Thymus (tissue), 11 donors: ENCODE data around the gene PFDN5. TPM values are rescaled to one million over a fixed set of nuclear protein-coding genes. Genes with fewer than 3 reads are reported as not detected.
"Not testable (repeated sequence)": the region's sequence is repeated elsewhere in the genome, so short reads cannot be mapped to it uniquely, and the experiment has no call there.

Experiments
- DNase-seq, 9 donors: peaks; one replicate each; pipeline ENCODE4 v3.0.0-alpha.2; 2013; ENCODE audit warnings: low spot score in 9 of 9, low read depth in 6 of 9, missing footprints in 1 of 9
- H3K27ac ChIP-seq, 2 donors: one replicate each; pipeline ENCODE4 v1.5.1; 2013; ENCODE audit warnings: control low read depth in 1 of 2, low read depth in 1 of 2, low read length in 1 of 2, mild to moderate bottlenecking in 1 of 2, moderate library complexity in 1 of 2
- H3K27me3 ChIP-seq, 2 donors: one replicate each; pipeline ENCODE4 v1.5.1; 2013; ENCODE audit warnings: low read length in 1 of 2; ENCODE audit not compliant: control insufficient read depth in 2 of 2, insufficient read depth in 1 of 2
- H3K36me3 ChIP-seq, 2 donors: one replicate each; pipeline ENCODE4 v1.5.1; 2013; ENCODE audit warnings: low read length in 1 of 2, mild to moderate bottlenecking in 1 of 2, moderate library complexity in 1 of 2; ENCODE audit not compliant: control insufficient read depth in 2 of 2, insufficient read depth in 2 of 2
- H3K4me1 ChIP-seq, 2 donors: one replicate each; pipeline ENCODE4 v1.5.1; 2013; ENCODE audit warnings: low read length in 2 of 2; ENCODE audit not compliant: control insufficient read depth in 2 of 2, insufficient read depth in 2 of 2
- H3K4me3 ChIP-seq, 2 donors: one replicate each; pipeline ENCODE4 v1.5.1; 2013; ENCODE audit warnings: low read length in 2 of 2, control low read depth in 1 of 2, mild to moderate bottlenecking in 1 of 2
- H3K9me3 ChIP-seq, 2 donors: one replicate each; pipeline ENCODE4 v1.5.1; 2013; ENCODE audit warnings: low read length in 1 of 2, mild to moderate bottlenecking in 1 of 2; ENCODE audit not compliant: control insufficient read depth in 2 of 2, insufficient read depth in 1 of 2
- WGBS: extraction: QIAGEN DNeasy Blood & Tissue Kit; methylation state at CpG from one replicate; pipeline ENCODE4 v1.1.7; 2013; 5-methylcytosine and 5-hydroxymethylcytosine counted together
- polyA plus RNA-seq: library from polyadenylated mRNA; stranded (reverse); fragments of 200-250 nt; gene quantifications from one replicate; pipeline ENCODE4 v1.2.3, GENCODE V29; 2013
- total RNA-seq: library from RNA; stranded (reverse); fragments of 120-200 nt; gene quantifications from one replicate; pipeline ENCODE4 v1.2.4, GENCODE V29; 2013
- donor health status: healthy.

The PFDN5 gene
- total and polyA plus RNA-seq, 2 donors, result 816 to 1,604 TPM

DNA sequence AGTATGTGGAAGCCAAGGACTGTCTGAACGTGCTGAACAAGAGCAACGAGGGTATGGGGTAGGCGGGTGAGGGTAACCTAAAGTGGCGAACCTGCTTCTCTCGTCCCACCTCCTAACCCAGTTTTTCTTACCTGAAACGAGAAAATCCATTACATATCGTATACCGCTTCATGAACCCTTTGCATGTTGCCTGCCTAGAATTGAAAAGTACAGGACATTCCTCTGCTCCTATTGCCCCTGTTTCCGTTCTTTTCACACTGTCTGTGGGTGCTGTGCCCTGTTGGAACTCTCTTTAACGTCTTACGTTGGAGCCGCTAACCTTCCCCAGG, 513 bp downstream of the PFDN5 start:
- peaks cover 21 to 46% of the 10 kb centered on the region in 2 donors for H3K36me3 ChIP-seq
- peaks cover 21 to 27% of the 10 kb centered on the region in 2 donors for H3K4me1 ChIP-seq
- peak overlapping the region; percentile 66 to 93 for H3K4me3 ChIP-seq
- H3K9me3 ChIP-seq, result no peaks in the 10 kb centered on the region
- no peak for DNase-seq
- whole genome bisulfite sequencing, result 11% methylated on average over 12 of the region's 12 CpGs
- no peaks in the 10 kb centered on the region for H3K27me3 ChIP-seq
- peak overlapping the region; percentile 65 to 97 for H3K27ac ChIP-seq

DNA sequence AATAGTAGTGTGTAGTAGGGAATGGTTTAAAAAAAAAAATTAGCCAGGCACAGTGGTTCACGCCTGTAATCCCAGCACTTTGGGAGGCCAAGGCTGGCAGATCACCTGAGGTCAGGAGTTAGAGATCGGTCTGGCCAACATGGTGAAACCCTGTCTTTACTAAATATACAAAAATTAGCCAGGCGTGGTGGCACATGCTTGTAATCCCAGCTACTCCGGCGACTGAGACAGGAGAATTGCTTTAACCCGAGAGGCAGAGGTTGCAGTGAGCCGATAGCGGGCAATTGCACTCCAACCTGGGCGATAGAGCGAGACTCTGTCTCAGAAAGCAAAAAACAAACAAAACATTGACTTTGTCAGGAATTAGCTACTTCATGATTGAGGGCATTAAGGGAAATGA, 1.8 kb downstream of the PFDN5 start:
- H3K27ac ChIP-seq, DNase-seq, H3K27me3 ChIP-seq, H3K4me3 ChIP-seq, H3K9me3 ChIP-seq: not testable (repeated sequence)
- peaks cover 21 to 27% of the 10 kb centered on the region in 2 donors for H3K4me1 ChIP-seq
- WGBS, result 97% methylated on average over 10 of the region's 10 CpGs
- peaks cover 15 to 41% of the 10 kb centered on the region in 2 donors for H3K36me3 ChIP-seq

DNA sequence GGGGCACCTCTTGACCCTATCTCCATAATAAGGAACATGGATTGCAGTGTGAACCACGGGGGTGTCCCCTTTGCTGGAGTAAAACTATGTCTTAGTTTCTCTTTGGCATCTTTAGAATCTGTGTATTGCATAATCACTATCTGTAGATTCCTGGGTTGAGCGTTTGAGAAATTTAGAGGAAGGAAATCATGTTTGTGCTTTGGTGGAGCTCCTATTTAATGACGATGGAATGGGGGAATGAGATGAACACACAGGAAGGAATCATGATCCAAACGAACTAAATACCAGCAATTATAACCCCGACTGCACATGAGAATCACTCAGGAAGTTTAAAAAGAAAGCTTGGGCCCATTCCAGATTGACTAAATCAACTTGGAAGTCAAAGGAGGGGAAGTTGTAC, 2.8 kb downstream of the PFDN5 start:
- 81% methylated on average over 5 of the region's 5 CpGs for WGBS
- Histone ChIP-seq H3K4me3 (no peak overlapping the region), H3K27me3 (no peaks in the 10 kb centered on the region), H3K9me3 (no peaks in the 10 kb centered on the region), H3K4me1 (peaks cover 21 to 27% of the 10 kb centered on the region in 2 donors), H3K36me3 (peaks cover 11 to 41% of the 10 kb centered on the region in 2 donors), H3K27ac (no peak overlapping the region)
- no peak for DNase-seq

DNA sequence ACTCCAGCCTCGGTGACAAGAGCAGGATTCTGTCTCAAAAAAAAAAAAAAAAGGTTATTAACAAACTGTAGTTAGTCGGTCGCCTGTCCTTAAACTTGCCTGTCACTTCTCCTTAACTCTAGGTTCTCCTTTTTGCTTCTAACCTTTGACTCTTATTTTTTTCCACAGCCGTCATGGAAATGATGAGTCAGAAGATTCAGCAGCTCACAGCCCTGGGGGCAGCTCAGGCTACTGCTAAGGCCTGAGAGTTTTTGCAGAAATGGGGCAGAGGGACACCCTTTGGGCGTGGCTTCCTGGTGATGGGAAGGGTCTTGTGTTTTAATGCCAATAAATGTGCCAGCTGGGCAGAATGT, 3.7 kb downstream of the PFDN5 start:
- peaks cover 15 to 41% of the 10 kb centered on the region in 2 donors for H3K36me3 ChIP-seq
- H3K27me3 ChIP-seq, result no peaks in the 10 kb centered on the region
- no peak overlapping the region for H3K4me3 ChIP-seq
- 86% methylated on average over 5 of the region's 5 CpGs for WGBS
- peak overlapping the region in 1 of 2 donors; percentile 76 for H3K27ac ChIP-seq
- peaks cover 21 to 27% of the 10 kb centered on the region in 2 donors for H3K4me1 ChIP-seq
- peak in 1 of 9 donors; percentile 39 for DNase-seq
- H3K9me3 ChIP-seq, result no peaks in the 10 kb centered on the region

DNA sequence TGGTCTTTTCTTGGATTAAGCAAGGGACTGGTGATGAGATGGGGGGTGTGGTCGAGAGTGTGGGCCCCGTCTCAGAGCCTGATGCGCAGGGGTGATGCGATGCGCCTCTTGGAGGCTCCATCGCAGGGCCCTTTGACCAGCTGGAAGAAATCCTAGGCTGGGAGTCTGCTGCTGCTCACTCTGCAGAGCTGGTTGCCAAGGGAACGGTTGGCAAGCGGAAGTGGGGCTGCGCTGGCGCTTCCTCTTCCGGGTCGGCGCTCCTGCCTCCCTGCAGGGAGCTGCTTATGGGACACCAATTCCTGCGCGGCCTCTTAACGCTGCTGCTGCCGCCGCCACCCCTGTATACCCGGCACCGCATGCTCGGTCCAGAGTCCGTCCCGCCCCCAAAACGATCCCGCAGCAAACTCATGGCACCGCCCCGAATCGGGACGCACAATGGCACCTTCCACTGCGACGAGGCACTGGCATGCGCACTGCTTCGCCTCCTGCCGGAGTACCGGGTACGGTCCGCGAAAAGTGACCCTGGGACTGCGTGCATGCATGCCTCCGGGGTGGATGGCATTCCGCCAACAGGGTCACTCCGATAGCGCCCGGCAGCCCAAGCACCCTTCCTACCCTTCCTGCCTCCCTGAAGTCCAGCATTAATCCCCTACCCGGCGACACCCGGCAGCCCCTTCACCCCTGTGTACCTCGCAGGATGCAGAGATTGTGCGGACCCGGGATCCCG, 4.3 kb downstream of the PFDN5 start, which contains the start of gene MYG1:
MYG1 (plus strand) TSS at position 242 of the 727 bp plus-strand sequence; CDS start at position 285, 43 bp downstream.
- 3% methylated on average over 51 of the region's 51 CpGs for WGBS
- Histone ChIP-seq H3K4me1 (peaks cover 21 to 26% of the 10 kb centered on the region in 2 donors), H3K27ac (peak within 1 kb of the TSS; percentile 76 to 84), H3K27me3 (no peaks in the 10 kb centered on the region), H3K9me3 (no peaks in the 10 kb centered on the region), H3K4me3 (peak within 1 kb of the TSS; percentile 87 to 91), H3K36me3 (peaks cover 15 to 41% of the 10 kb centered on the region in 2 donors)
- peak; percentile 78 to 93 (median 86) for DNase-seq

DNA sequence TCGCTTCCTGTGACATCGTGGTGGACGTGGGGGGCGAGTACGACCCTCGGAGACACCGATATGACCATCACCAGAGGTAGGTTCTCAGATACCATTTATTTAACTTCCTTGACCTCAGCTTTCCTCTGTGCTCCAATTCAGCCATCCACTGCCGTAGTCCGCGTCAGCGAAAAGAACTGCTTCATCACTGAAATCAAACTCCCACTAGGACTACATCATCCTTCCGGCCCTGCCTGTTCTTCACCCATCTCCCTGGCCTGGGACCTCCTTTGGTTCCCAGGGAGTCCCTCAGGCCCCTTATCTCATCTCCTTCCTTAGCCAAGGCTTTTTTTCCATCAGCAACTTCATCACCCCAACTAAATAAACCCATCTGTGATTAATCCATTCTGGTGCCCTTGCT, 4.8 kb downstream of the PFDN5 start:
- H3K4me1 ChIP-seq, result peaks cover 17 to 20% of the 10 kb centered on the region in 2 donors
- no peak for DNase-seq
- H3K36me3 ChIP-seq, result peaks cover 16 to 44% of the 10 kb centered on the region in 2 donors
- peak overlapping the region; percentile 87 to 91 for H3K4me3 ChIP-seq
- H3K27ac ChIP-seq, result peak overlapping the region in 1 of 2 donors; percentile 84
- H3K9me3 ChIP-seq, result no peaks in the 10 kb centered on the region
- 6% methylated on average over 12 of the region's 12 CpGs for WGBS
- no peaks in the 10 kb centered on the region for H3K27me3 ChIP-seq

DNA sequence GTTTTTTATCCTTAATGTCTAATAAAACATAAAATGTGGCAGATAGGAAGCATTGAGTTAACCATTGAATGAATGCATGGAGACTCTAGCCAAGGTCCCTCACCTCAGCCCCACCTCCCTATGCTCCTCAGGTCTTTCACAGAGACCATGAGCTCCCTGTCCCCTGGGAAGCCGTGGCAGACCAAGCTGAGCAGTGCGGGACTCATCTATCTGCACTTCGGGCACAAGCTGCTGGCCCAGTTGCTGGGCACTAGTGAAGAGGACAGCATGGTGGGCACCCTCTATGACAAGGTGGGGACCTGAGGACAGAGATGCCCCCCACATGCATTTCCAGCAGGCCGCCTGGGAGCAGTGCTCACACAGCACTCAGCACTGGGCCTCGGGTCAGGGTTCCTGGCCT, 7.6 kb downstream of the PFDN5 start:
- Histone ChIP-seq H3K27me3 (no peaks in the 10 kb centered on the region), H3K9me3 (no peaks in the 10 kb centered on the region), H3K4me3 (no peak overlapping the region), H3K27ac (no peak overlapping the region), H3K4me1 (peaks cover 12 to 14% of the 10 kb centered on the region in 2 donors), H3K36me3 (peaks cover 39 to 63% of the 10 kb centered on the region in 2 donors)
- WGBS, result 98% methylated on average over 5 of the region's 5 CpGs
- DNase-seq, result no peak

DNA sequence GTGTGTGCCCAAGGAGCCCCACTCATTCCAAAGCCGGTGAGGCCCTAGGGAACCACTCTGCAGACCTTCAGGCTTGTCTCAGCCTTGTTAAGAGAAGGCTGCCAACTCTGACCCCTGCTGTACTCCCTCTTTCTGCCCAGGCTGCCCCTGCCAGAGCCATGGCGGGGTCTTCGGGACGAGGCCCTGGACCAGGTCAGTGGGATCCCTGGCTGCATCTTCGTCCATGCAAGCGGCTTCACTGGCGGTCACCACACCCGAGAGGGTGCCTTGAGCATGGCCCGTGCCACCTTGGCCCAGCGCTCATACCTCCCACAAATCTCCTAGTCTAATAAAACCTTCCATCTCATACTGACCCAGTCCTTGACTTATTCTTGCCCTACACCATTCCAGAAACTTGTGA, 11.5 kb downstream of the PFDN5 start:
- no peaks in the 10 kb centered on the region for H3K9me3 ChIP-seq
- DNase-seq, result no peak
- 97% methylated on average over 10 of the region's 10 CpGs for WGBS
- no peaks in the 10 kb centered on the region for H3K4me1 ChIP-seq
- no peak overlapping the region for H3K4me3 ChIP-seq
- H3K27me3 ChIP-seq, result no peaks in the 10 kb centered on the region
- peaks cover 63 to 79% of the 10 kb centered on the region in 2 donors for H3K36me3 ChIP-seq
- no peak overlapping the region for H3K27ac ChIP-seq

DNA sequence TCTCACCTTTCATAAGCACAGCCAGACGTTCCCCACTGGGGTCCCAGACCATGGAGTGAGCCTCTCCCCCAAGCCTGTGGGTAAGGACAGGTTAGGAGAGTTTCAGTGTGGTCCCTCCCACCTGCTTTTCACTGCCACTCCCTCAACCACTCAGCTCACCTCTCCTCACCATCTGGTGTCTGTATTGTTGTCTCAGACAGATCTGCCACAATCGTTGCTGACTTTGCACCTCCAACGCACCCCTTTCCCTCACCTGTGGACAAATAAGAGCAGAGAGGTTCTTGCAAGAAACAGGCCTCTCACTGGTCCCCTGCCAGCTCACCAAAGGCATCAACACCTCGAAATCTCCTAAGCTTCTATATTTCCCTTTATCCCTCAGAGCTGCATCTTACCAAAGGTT, 12.9 kb downstream of the PFDN5 start:
- no peaks in the 10 kb centered on the region for H3K27me3 ChIP-seq
- no peak overlapping the region for H3K27ac ChIP-seq
- peaks cover 55 to 67% of the 10 kb centered on the region in 2 donors for H3K36me3 ChIP-seq
- no peaks in the 10 kb centered on the region for H3K4me1 ChIP-seq
- H3K9me3 ChIP-seq, result no peaks in the 10 kb centered on the region
- 96% methylated on average over 4 of the region's 4 CpGs for WGBS
- DNase-seq, result no peak
- no peak overlapping the region for H3K4me3 ChIP-seq
